ENCODE measurements around the gene THG1L.

DNA sequence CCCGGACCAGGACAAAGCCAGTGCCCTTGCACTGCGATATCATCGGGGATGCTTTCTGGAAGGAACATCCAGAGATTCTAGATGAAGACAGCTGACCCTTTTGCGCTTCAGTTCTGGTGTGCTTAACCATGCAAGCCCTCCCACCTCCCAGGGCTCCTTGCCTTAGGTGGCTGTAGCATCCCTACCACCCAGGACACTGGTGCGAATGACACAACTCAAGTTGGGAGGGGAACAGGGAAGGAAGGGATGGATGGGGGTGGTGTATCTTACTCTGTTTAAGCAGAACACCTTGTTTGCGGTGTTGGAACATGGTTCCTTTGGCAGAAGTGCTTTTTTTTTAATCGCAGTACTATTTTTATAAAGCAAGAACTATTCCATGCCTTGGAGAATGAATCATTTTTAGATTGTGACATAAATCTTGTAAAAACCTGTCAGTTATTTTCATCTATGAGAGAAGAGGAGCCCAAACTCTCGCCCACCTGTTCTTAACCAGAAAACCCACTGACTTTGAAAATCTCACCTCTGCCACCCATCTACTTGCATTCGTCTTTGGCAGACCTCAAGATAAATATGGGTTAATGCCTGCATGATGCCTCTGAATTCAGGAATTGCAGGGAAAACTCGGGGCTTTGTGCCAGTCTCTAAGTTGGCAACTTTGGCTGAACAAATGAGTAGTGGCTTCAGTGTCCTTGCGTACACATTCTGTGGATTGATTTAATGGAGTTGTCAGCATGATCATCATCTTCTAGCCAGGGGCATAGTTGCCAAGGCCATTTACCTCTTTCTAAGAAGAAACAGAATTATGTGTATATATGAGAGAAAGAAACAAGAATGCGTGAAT, 8.4 kb downstream of the THG1L start:
- TF ChIP-seq JUND (IDR thresholded peaks at IDR 0.05): no peak
- TF ChIP-seq CTCF (IDR thresholded peaks at IDR 0.05): no peak
- no peak for TF ChIP-seq GATA2 (CRISPR knock-in tag; IDR thresholded peaks at IDR 0.05)
- no peak for TF ChIP-seq MAX (IDR thresholded peaks at IDR 0.05; ENCODE audit: low read depth)
- no peak for TF ChIP-seq TAF1 (IDR thresholded peaks at IDR 0.05; ENCODE audit: borderline replicate concordance, low read depth, low read length)
- TF ChIP-seq RXRA (IDR thresholded peaks at IDR 0.05; ENCODE audit: borderline replicate concordance, low read depth): no peak
- TF ChIP-seq MXI1 (IDR thresholded peaks at IDR 0.05; ENCODE audit: low read depth, low read length): no peak
- no peak for TF ChIP-seq REST (IDR thresholded peaks at IDR 0.05; ENCODE audit: low read depth, low read length)
- no peak for TF ChIP-seq CHD2 (IDR thresholded peaks at IDR 0.05; ENCODE audit: low read length, partially characterized antibody)
- no peak for TF ChIP-seq RAD21 (IDR thresholded peaks at IDR 0.05; ENCODE audit: low read length)

Data from SK-N-SH (cell line).